ENCODE measurements around the gene TJP2. TPM values are rescaled to one million over a fixed set of nuclear protein-coding genes. Genes with fewer than 3 reads are reported as not detected.
A peak's percentile ranks its signal among the peaks of the same experiment; 100 is the strongest.

The TJP2 gene
- total RNA-seq, 2 donors from 2014 or later = 60.2 to 79.1 TPM

- 19 to 30% methylated on average over 7 of the region's 7 CpGs for WGBS, 2 donors
- DNase-seq = peak in 1 of 4 donors; percentile 25
- intact Hi-C loops (cut with DNase I) = no loop called here
- TF ChIP-seq POLR2A (IDR thresholded peaks at IDR 0.05) = no peak
- peak in 3 of 7 experiments; percentile 25 to 31 (median 26) for TF ChIP-seq CTCF (IDR thresholded peaks at IDR 0.05)
- Histone ChIP-seq H3K27me3 (no peaks in the 10 kb centered on the region), H3K36me3 (replicated peaks in 1 of 2; ENCODE audit: insufficient read depth in 1 of 2, low read depth in 2 of 2) (no peaks in the 10 kb centered on the region), H3K4me1 (peaks cover 19% of the 10 kb centered on the region), H3K9me3 (no peaks in the 10 kb centered on the region), H3K4me3 (no peak overlapping the region), H3K27ac (peak overlapping the region in 3 of 4 donors; percentile 30 to 55 (median 35))
- no peak for ATAC-seq
These were observed 24.7 kb upstream of the TJP2 start for GRCh38 chr9:69149321-69149807.

DNA sequence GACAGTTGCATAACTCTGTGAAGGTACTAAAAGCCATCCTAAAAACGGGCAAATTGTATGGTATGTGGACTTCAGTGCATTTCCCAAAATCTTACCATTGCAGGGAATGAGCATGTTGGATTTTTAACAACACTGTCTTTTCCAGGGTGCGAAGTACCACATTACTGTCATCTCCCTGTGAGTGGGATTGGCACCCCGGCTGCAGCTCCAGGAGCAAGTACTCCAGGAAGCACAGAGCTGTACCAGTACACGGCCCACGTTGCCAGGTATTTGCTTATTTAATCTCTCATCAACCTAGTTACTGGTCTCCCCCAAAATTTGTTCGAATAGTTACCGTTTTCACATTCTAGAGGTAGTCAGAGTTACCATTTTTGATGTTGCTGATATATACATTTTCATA is 22.6 kb upstream of the TJP2 start:
- Histone ChIP-seq H3K4me1 (peaks cover 19% of the 10 kb centered on the region), H3K27me3 (no peaks in the 10 kb centered on the region), H3K27ac (no peak overlapping the region), H3K4me3 (no peak overlapping the region), H3K9me3 (no peaks in the 10 kb centered on the region), H3K36me3 (replicated peaks in 1 of 2; ENCODE audit: insufficient read depth in 1 of 2, low read depth in 2 of 2) (no peaks in the 10 kb centered on the region)
- intact Hi-C loops (cut with DNase I) = no loop called here
- WGBS, 2 donors = 89 to 93% methylated on average over 7 of the region's 7 CpGs
- no peak for DNase-seq
- TF ChIP-seq POLR2A (IDR thresholded peaks at IDR 0.05) (no peak), CTCF (IDR thresholded peaks at IDR 0.05) (no peak)
- ATAC-seq = no peak

DNA sequence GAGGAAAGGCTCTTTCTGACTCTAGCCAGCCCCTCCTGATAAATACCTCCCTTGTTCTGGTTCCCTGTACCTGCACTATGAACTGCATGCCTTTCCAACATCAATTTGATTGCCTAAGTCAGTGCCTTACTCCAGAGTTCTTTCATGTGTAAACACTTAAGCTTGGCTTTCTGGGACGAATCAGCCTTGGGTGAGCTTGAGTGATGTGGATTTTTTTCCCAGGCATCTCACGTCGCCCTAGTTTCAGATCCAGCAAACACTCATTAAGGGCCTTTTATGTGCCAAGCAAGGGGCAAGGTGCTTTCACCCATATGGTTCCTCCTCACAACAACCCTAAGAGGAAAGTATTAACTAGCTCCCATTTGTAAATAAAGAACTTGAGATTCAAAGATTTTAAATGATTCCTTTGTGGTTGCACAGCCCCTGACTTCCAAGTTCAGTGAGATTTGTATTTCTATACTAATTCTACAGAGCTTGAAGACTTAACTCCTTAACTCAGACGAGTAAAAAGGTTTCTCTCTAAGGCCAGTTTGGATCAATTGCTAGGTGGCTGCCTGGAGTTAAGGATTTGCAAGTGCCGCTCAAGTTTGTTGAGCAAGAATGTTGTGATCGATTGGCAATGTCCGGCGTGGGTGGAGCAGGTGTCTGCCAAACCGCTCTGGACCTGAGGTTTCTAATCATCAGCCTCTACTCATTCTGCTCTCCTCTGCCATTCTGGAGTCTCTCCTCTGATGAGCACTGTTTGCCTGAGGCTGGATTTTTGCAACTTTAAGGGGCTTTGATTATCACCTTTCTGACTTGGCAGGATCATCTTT is 20.2 kb upstream of the TJP2 start:
- Histone ChIP-seq H3K4me1 (peaks cover 18% of the 10 kb centered on the region), H3K36me3 (replicated peaks in 1 of 2; ENCODE audit: insufficient read depth in 1 of 2, low read depth in 2 of 2) (no peaks in the 10 kb centered on the region), H3K27me3 (no peaks in the 10 kb centered on the region), H3K4me3 (no peak overlapping the region), H3K9me3 (no peaks in the 10 kb centered on the region), H3K27ac (peak overlapping the region in 1 of 4 donors; percentile 22)
- intact Hi-C loops (cut with DNase I) = no loop called here
- WGBS, 2 donors = 44 to 51% methylated on average over 9 of the region's 9 CpGs
- ATAC-seq (no peak), DNase-seq (no peak)
- TF ChIP-seq POLR2A (IDR thresholded peaks at IDR 0.05) = no peak

DNA sequence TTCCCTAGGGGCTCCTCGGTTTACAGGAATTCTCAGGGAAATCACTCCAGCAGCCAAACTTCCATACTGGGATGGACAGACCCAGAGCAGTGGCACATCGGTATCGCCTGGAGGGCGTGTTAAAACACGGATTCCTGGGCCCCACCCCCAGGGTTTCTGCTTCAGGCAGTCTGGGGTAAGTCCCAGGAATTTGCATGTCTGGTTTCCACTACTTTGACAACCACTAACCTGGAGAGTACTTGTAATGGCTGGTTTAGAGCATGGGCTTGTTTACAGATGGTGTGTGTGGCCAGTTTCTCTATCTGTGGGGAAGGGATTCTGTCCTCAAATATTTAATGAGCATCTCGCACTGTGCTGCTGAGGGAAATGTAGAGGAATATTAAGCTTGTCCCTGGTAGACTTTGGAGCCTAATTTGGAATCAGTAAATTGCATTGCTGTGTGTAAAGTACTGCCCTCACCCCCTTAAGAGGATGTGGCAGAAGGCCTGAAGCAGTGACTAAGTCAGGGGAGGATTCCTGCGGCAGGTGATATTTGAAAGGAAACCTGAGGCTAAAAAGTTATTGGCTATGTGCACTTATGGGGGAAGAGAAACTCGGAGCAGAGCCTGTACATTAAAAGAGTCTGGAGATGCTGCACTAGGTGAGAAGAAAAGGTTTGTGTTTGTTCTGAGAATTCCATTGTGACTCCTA is 18.6 kb upstream of the TJP2 start:
- Histone ChIP-seq H3K36me3 (replicated peaks in 1 of 2; ENCODE audit: insufficient read depth in 1 of 2, low read depth in 2 of 2) (no peaks in the 10 kb centered on the region), H3K9me3 (no peaks in the 10 kb centered on the region), H3K27ac (no peak overlapping the region), H3K4me1 (peaks cover 9% of the 10 kb centered on the region), H3K4me3 (no peak overlapping the region), H3K27me3 (no peaks in the 10 kb centered on the region)
- intact Hi-C loops (cut with DNase I) = no loop called here
- TF ChIP-seq POLR2A (IDR thresholded peaks at IDR 0.05) (no peak), CTCF (IDR thresholded peaks at IDR 0.05) (no peak)
- ATAC-seq (no peak), DNase-seq (no peak)
- 87 to 93% methylated on average over 8 of the region's 8 CpGs for WGBS, 2 donors

- H3K9me3 ChIP-seq = no peaks in the 10 kb centered on the region
- ATAC-seq (no peak), DNase-seq (peak in 1 of 4 donors; percentile 32)
- H3K4me3 ChIP-seq = no peak overlapping the region
- no peaks in the 10 kb centered on the region for H3K36me3 ChIP-seq (replicated peaks in 1 of 2; ENCODE audit: insufficient read depth in 1 of 2, low read depth in 2 of 2)
- TF ChIP-seq POLR2A (IDR thresholded peaks at IDR 0.05) (no peak), CTCF (IDR thresholded peaks at IDR 0.05) (peak in 2 of 7 experiments; percentile 11 to 26)
- intact Hi-C loops (cut with DNase I) = no loop called here
- H3K27ac ChIP-seq = no peak overlapping the region
- no peaks in the 10 kb centered on the region for H3K27me3 ChIP-seq
- H3K4me1 ChIP-seq = peaks cover 9% of the 10 kb centered on the region
- WGBS, 2 donors = 84 to 91% methylated on average over 8 of the region's 8 CpGs
These were observed 16.2 kb upstream of the TJP2 start for GRCh38 chr9:69157751-69158466.
